ENCODE data around the gene PCBP3.

GRCh38 chr21:45845770-45846090, 202.2 kb downstream of the PCBP3 start:
- TF ChIP-seq EZH2 (IDR thresholded peaks at IDR 0.05; ENCODE audit: borderline replicate concordance, insufficient read depth, low read length, poor library complexity, severe bottlenecking) (no peak), CTCF (IDR thresholded peaks at IDR 0.05; ENCODE audit: poor library complexity, severe bottlenecking) (no peak), RAD21 (conservative IDR thresholded peaks at IDR 0.05) (no peak), EP300 (conservative IDR thresholded peaks at IDR 0.05; ENCODE audit: poor library complexity, severe bottlenecking) (no peak), TAF1 (IDR thresholded peaks at IDR 0.05; ENCODE audit: low read depth) (no peak), SMC3 (conservative IDR thresholded peaks at IDR 0.05; ENCODE audit: poor library complexity) (no peak), MXI1 (conservative IDR thresholded peaks at IDR 0.05; ENCODE audit: poor library complexity, severe bottlenecking) (no peak), POLR2AphosphoS5 (IDR thresholded peaks at IDR 0.05) (no peak)

Measured in neural cell (in vitro differentiated cells).